ENCODE data around the gene GBP6. TPM values are rescaled to one million over a fixed set of nuclear protein-coding genes. Genes with fewer than 3 reads are reported as not detected.

GBP6 gene
- polyA plus RNA-seq, 1 of the 3 experiments (the other 2 are of a cell fraction) = not detected

GRCh38 chr1:89396902-89397301 is 33.0 kb downstream of the GBP6 start:
- H3K9ac ChIP-seq = no peak overlapping the region
- H3K4me3 ChIP-seq (ENCODE audit: low read depth in 2 of 2, low read length in 1 of 2) = no peak overlapping the region
- H3K9me2 ChIP-seq = no peaks in the 10 kb centered on the region; the same call in 1 of the 2 replicates
- no peaks in the 10 kb centered on the region for H3K36me3 ChIP-seq (replicated peaks in 1 of 2; ENCODE audit: control insufficient read depth in 1 of 2, insufficient read depth in 2 of 2, low read length in 1 of 2)
- no peak overlapping the region for H2AFZ ChIP-seq (ENCODE audit: low read depth)
- ChIA-PET CTCF (no interaction called here), POLR2A (no interaction called here)
- no peaks in the 10 kb centered on the region for H4K20me1 ChIP-seq (ENCODE audit: insufficient read depth)
- DNase-seq = no peak
- H3K4me2 ChIP-seq = no peak overlapping the region
- H3K4me1 ChIP-seq (ENCODE audit: control insufficient read depth in 1 of 2, insufficient read depth in 2 of 2, low read depth in 1 of 2, low read length in 1 of 2) = no peaks in the 10 kb centered on the region
- H3K27ac ChIP-seq (ENCODE audit: low read depth in 2 of 2, low read length in 1 of 2) = no peak overlapping the region
- no peak for TF ChIP-seq GABPA (IDR thresholded peaks at IDR 0.05; ENCODE audit: low read depth)
- H3K27me3 ChIP-seq (ENCODE audit: insufficient read depth) = no peaks in the 10 kb centered on the region
- H3F3A ChIP-seq (replicated peaks; ENCODE audit: insufficient read depth) = no peaks in the 10 kb centered on the region
- no peaks in the 10 kb centered on the region for H3K9me3 ChIP-seq
- no peaks in the 10 kb centered on the region for H3K79me2 ChIP-seq (ENCODE audit: insufficient read depth)

- Histone ChIP-seq H2AFZ (ENCODE audit: low read depth) (no peak overlapping the region), H3K9ac (no peak overlapping the region), H4K20me1 (ENCODE audit: insufficient read depth) (no peaks in the 10 kb centered on the region), H3K9me3 (no peaks in the 10 kb centered on the region), H3K27ac (ENCODE audit: low read depth in 2 of 2, low read length in 1 of 2) (no peak overlapping the region), H3K4me3 (ENCODE audit: low read depth in 2 of 2, low read length in 1 of 2) (no peak overlapping the region), H3K9me2 (no peaks in the 10 kb centered on the region), H3F3A (replicated peaks; ENCODE audit: insufficient read depth) (no peaks in the 10 kb centered on the region), H3K4me1 (ENCODE audit: control insufficient read depth in 1 of 2, insufficient read depth in 2 of 2, low read depth in 1 of 2, low read length in 1 of 2) (no peaks in the 10 kb centered on the region), H3K36me3 (replicated peaks in 1 of 2; ENCODE audit: control insufficient read depth in 1 of 2, insufficient read depth in 2 of 2, low read length in 1 of 2) (no peaks in the 10 kb centered on the region), H3K4me2 (no peak overlapping the region), H3K27me3 (ENCODE audit: insufficient read depth) (no peaks in the 10 kb centered on the region), H3K79me2 (ENCODE audit: insufficient read depth) (no peaks in the 10 kb centered on the region)
- WGBS (ENCODE audit: low lambda C conversion rate) = 35% methylated on average over 9 of the region's 11 CpGs
- DNase-seq = no peak
- TF ChIP-seq NFIC (IDR thresholded peaks at IDR 0.05; ENCODE audit: borderline replicate concordance) (no peak), JUND (IDR thresholded peaks at IDR 0.05) (no peak), SIN3A (IDR thresholded peaks at IDR 0.05; ENCODE audit: borderline replicate concordance, low read depth, low read length) (no peak), IRF3 (IDR thresholded peaks at IDR 0.05; ENCODE audit: low read depth, low read length) (no peak), EP300 (IDR thresholded peaks at IDR 0.05; ENCODE audit: borderline replicate concordance in 1 of 2, low read depth in 1 of 2, low read length in 1 of 2) (no peak), ZBTB33 (IDR thresholded peaks at IDR 0.05; ENCODE audit: borderline replicate concordance, low read depth) (no peak), CTCF (IDR thresholded peaks at IDR 0.05) (no peak), FOXJ3 (CRISPR knock-in tag; IDR thresholded peaks at IDR 0.05) (no peak), FOSL2 (IDR thresholded peaks at IDR 0.05; ENCODE audit: borderline replicate concordance, low read depth) (no peak), FOXM1 (IDR thresholded peaks at IDR 0.05; ENCODE audit: low read depth) (no peak), USF1 (IDR thresholded peaks at IDR 0.05; ENCODE audit: borderline replicate concordance, low read depth) (no peak), SMC3 (IDR thresholded peaks at IDR 0.05; ENCODE audit: low read depth, low read length) (no peak), TAF1 (IDR thresholded peaks at IDR 0.05; ENCODE audit: borderline replicate concordance, low read depth, low read length) (no peak), ELF1 (IDR thresholded peaks at IDR 0.05) (no peak), POLR2AphosphoS5 (IDR thresholded peaks at IDR 0.05; ENCODE audit: low read depth, low read length) (no peak), RAD21 (IDR thresholded peaks at IDR 0.05; ENCODE audit: low read length) (no peak), TEAD4 (IDR thresholded peaks at IDR 0.05; ENCODE audit: borderline replicate concordance, insufficient read depth) (no peak), RCOR1 (IDR thresholded peaks at IDR 0.05; ENCODE audit: low read length) (no peak), YY1 (IDR thresholded peaks at IDR 0.05; ENCODE audit: low read depth) (no peak), GABPA (IDR thresholded peaks at IDR 0.05; ENCODE audit: low read depth) (no peak)
- ChIA-PET POLR2A (no interaction called here), CTCF (interaction anchor here (1.0 kb wide), 1 partner anchor 406 kb away, joined by 4 read pairs; no protein-coding TSS in a partner anchor)
Observed at GRCh38 chr1:89405275-89405929, 41.5 kb downstream of the GBP6 start.

Measured in SK-N-SH (cell line).